Head of caudate nucleus (tissue), 42 donors: ENCODE data around the gene DYNC1H1.
"Not testable (repeated sequence)": the region's sequence is repeated elsewhere in the genome, so short reads cannot be mapped to it uniquely, and the experiment has no call there.

Experiments
- DNase-seq, 42 donors: peaks; one replicate each; pipeline versions ENCODE4 v3.0.0 to v3.0.0-alpha.2; 2020 to 2021; ENCODE audit warnings: mixed read lengths in 7 of 42
- intact Hi-C: fragments of 100-400 bp; cut with DNase I; formaldehyde crosslinking; loops from one replicate; pipeline ENCODE4 v1.15.0; 2022

The DYNC1H1 gene

GRCh38 chr14:102046337-102047278, 82.2 kb downstream of the DYNC1H1 start:
- peak; percentile 49 to 90 (median 78) for DNase-seq
- intact Hi-C loops, result loop anchor here (10.0 kb wide), 1 partner anchor 82 kb away; the partner anchor contains the start of gene DYNC1H1

GRCh38 chr14:102047808-102048540, 83.6 kb downstream of the DYNC1H1 start:
- no peak for DNase-seq
- intact Hi-C loops, result loop anchor here (10.0 kb wide), 1 partner anchor 83 kb away; the partner anchor contains the start of gene DYNC1H1

- intact Hi-C loops, result loop anchor here (10.0 kb wide), 1 partner anchor 85 kb away; the partner anchor contains the start of gene DYNC1H1
Measured at GRCh38 chr14:102049258-102050025, 85.1 kb downstream of the DYNC1H1 start.

GRCh38 chr14:102050026-102050405, 85.6 kb downstream of the DYNC1H1 start:
- no peak for DNase-seq
- intact Hi-C loops, result no loop called here

More at GRCh38 chr14:102049258-102050025, 85.1 kb downstream of the DYNC1H1 start:
- DNase-seq, result peak; percentile 46 to 93 (median 74)

GRCh38 chr14:102050625-102051024, 86.3 kb downstream of the DYNC1H1 start:
- intact Hi-C loops, result no loop called here
- DNase-seq, result no peak

GRCh38 chr14:102052522-102052921, 88.1 kb downstream of the DYNC1H1 start:
- intact Hi-C loops, result no loop called here
- no peak for DNase-seq

GRCh38 chr14:102055181-102055901, 91.0 kb downstream of the DYNC1H1 start:
- DNase-seq, result no peak
- intact Hi-C loops, result no loop called here

GRCh38 chr14:102056694-102057442, 92.5 kb downstream of the DYNC1H1 start:
- intact Hi-C loops, result no loop called here
- no peak for DNase-seq

GRCh38 chr14:102057480-102058114, 93.2 kb downstream of the DYNC1H1 start:
- intact Hi-C loops, result no loop called here
- no peak for DNase-seq

- intact Hi-C loops, result no loop called here
- no peak for DNase-seq
Measured at GRCh38 chr14:102058146-102058545, 93.8 kb downstream of the DYNC1H1 start.

GRCh38 chr14:102058961-102059360, 94.6 kb downstream of the DYNC1H1 start:
- no peak for DNase-seq
- intact Hi-C loops, result no loop called here

GRCh38 chr14:102063109-102063807, 98.9 kb downstream of the DYNC1H1 start:
- intact Hi-C loops, result no loop called here
- peak; percentile 41 to 82 (median 66) for DNase-seq

- intact Hi-C loops, result no loop called here
- DNase-seq, result peak in 5 of 42 donors; percentile 36 to 47 (median 40)
Measured at GRCh38 chr14:102063808-102064429, 99.5 kb downstream of the DYNC1H1 start.

GRCh38 chr14:102064590-102064989, 100.2 kb downstream of the DYNC1H1 start:
- intact Hi-C loops, DNase-seq: not testable (repeated sequence)

- DNase-seq, result no peak
- intact Hi-C loops, result no loop called here
Measured at GRCh38 chr14:102066041-102066451, 101.7 kb downstream of the DYNC1H1 start.
